Measurements from ENCODE around the gene HSD17B14. TPM values are rescaled to one million over a fixed set of nuclear protein-coding genes. Genes with fewer than 3 reads are reported as not detected.
A peak's percentile ranks its signal among the peaks of the same experiment; 100 is the strongest.
"Not testable (repeated sequence)": the region's sequence is repeated elsewhere in the genome, so short reads cannot be mapped to it uniquely, and the experiment has no call there.

Gene HSD17B14
- polyA plus RNA-seq, 4 donors, result 25.9 to 44.8 (median 33.1) TPM

DNA sequence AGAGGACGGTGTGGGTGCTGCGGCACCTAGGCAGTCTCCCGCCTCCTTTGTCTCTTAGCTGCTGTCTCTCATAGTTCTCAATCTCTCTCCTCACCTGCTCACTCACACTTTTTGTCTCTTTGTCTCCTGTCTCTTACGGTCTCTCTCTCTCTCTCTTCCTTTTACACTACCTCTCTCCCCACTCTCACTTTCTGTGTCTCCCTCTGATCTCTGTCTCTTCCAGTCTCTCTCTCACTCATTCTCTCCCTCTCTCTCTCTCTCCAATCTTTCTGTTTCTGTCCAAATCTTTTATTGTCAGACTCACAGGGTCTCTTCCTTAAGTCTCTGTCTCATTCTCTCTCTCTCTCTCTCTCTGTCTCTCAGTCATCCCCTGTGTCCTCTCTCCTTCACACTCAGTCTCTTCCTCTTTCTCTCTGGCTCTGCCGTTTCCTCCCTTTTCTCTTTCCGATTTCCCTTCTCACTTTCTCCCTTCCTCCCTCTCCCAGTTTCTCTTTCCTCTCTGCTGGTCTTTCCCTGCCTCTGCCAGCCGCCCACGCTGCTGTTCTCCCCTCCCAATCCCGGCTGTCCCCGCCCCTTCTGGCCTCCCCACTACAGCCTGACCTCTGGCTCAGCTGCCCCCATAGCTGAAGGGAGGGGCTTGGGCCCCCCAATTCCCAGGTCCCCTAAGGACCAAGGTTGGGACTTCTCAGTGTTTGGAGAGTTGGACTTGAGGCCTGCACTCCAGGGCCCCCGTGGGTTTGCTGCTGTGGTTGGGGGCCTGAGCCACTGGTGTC lies 32.0 kb upstream of the HSD17B14 start, which contains the start of gene PLEKHA4:
PLEKHA4 (minus strand) TSS at position 504 of the 773 bp plus-strand sequence. CDS start 997 bp downstream, outside the sequence.
- DNase-seq (ENCODE audit: low read depth in 4 of 4, low spot score in 3 of 4), result no peak

DNA sequence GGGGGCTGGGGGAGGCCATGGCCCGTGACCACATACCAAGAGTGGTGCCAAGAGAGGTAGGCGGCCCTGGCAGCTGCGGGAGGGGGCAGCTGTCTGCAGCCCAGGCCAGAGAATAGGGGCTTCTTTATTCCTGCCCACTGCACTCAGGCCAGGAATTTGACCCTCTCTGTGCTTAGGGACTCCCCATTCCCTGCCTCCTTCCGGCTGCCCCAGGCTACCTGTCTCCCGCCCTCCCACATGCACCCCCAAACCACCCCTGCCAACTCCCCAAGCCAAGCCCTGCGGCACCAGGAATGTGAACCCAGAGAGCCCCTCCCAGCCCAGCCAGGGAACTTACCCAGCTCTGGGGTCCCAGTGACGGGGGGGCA lies 31.4 kb upstream of the HSD17B14 start:
- DNase-seq (ENCODE audit: low read depth in 4 of 4, low spot score in 3 of 4), result no peak

DNA sequence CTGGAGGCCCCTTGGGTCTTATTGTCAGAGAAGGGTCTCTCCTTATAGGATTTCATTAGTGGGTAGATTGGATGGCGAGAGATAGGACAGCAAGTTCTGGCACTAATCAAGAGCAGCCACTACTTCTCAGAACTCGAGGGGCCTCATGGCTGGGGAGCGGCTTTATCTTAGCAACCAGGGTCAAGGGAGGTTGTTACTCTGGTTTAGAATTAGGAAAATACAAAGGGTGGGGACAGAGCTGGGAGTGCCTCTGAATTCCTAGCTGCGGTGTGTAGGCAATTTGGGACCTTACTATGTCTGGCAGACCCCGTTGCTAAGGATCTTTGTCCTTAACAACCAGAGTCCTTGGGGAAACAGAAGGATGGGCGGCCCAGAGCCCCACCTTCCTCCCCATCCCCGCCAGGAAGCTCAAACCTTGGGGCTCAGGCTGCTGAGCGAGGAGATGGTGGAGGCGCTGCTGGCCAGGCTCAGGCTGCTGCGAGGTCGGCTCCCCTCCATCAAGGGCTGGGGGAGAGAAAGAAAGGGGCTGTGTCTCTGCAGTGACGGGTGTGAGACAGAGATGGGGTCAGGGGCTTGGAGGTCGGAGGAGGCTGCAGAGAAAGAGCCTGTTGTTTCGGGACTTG lies 30.9 kb upstream of the HSD17B14 start:
- DNase-seq (ENCODE audit: low read depth in 4 of 4, low spot score in 3 of 4), result peak in 1 of 4 donors; percentile 28

DNA sequence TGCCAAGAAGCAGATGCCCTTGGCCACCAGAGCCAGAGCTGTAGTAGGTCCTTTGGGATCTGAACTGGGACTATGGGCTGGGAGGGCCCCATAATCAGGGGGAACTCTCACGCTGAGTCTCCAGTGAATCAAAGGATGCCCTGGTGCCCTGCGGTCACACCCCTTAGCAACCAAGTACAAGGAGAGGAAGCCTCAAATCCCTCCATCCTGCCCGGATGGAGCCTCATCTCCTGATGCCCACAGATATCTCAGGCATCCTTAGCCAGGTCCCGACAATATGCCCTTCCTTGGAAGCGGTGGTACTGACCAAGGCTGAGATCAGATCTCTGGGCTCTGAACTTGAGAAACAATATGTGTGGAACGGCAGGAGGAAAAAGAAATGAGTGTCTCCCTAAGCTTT lies 30.4 kb upstream of the HSD17B14 start:
- DNase-seq (ENCODE audit: low read depth in 4 of 4, low spot score in 3 of 4), result no peak

DNA sequence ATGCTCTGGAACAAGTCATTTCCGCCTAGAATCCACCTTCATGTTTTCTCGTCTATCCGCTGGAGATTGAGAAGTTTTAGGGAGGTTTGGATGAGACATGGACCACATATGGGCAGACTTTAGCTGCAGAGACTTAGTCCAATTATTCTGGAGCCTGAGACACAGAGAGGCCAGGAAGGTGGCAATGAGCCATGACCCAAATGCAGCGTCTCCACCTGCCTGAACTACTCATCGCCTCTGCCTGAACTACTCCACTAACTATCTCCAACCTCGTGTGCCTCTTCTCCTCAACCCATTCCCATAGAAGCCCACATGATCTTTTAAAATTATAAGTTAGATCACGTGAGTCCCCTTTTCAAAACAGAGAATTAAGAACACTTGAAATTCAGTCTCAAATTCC lies 26.5 kb upstream of the HSD17B14 start:
- no peak for DNase-seq (ENCODE audit: low read depth in 4 of 4, low spot score in 3 of 4)

DNA sequence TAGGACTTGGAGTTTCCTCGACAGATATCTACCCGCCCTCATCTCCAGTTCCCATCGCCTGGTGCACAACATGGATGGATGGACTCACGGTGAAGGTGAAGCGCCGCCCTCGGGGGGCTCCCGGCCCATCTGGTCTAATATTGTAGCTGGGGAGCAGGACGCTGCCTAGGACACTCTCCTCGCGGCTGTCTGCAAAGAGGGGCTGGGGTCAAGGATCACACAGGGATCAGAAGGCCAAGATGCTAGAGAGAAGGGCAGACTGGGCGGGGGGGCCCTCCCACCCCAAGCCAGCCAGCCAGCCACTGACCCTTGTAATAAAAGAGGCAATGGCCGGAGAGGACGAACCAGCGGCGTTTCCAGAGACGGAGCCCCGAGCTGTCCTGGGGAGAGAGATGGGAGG lies 25.0 kb upstream of the HSD17B14 start:
- no peak for DNase-seq (ENCODE audit: low read depth in 4 of 4, low spot score in 3 of 4)

DNA sequence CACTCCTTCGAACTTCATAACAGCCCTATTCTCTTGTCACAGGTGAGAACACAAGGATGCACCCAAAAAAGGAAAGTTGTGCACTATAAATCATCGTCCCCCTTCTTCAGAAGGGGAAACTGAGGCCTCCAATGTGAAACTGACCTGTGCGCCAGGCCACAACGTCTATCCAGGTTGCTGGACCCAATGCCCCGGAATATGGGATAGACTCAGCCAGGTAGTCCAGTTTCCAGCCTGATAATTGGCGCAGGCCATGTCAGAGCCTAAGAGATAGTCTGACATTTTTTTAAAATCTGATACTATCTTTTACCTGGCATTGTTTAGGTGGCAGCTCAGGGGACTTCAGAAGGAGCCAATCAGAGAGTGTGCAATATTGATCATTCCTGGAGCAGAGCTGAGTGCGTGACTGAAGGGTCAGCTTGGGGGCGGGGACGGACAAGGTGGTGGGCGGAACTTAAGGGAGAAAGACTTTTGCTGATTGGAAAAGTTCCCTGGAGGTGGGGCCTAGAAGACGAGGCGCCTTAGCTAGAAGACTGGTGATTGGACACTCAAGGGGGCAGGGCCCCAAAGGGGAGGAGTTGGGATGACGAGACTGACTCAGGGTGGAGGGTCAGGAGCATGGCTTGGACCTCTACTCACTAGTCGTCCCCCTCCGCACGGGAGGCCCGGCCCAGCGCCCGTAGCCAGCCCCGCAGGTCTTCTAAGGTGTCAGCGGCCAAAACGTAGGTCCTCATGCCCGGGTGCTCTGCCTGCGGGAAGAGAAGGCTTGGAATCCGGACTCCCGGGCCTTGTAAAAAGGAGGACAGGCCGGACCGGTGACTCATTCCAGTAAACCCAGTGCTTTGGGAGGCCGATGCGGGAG lies 23.7 kb upstream of the HSD17B14 start:
- no peak for DNase-seq (ENCODE audit: low read depth in 4 of 4, low spot score in 3 of 4)

DNA sequence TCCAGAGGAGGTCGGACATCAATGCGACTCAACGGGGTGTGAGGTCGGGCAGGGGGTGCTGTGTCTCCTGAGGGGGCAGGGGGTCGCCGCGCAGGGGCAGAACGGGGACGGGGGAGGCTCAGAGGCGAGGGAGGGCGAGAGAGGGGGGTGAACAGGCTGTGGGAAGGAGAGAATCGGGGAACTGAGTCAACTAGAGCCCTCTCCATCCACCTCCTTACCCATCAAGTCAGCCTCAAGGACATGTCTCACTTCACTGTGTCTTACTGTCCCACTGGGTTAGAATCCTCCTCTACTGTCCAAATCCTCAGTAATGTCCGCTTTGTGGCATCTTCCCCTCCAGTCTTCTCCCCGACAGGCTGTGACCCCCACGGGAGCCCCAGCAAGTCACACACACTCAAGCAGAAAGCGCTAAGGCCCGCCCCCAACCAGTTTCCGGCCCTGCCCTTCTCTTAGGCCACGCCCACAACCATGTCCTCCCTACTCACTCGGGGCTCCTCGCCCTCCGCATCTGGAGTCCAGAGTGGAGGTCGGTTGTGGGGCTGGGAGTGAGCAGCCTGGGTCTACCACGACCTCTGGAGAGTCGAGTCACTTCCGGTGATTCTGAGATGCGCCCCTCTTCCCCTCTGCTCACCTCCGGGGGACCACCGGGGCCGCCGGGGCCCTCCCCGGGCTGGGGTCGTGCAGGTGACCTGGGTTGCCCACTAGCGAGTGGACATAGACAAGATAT lies 22.9 kb upstream of the HSD17B14 start:
- DNase-seq (ENCODE audit: low read depth in 4 of 4, low spot score in 3 of 4), result no peak

DNA sequence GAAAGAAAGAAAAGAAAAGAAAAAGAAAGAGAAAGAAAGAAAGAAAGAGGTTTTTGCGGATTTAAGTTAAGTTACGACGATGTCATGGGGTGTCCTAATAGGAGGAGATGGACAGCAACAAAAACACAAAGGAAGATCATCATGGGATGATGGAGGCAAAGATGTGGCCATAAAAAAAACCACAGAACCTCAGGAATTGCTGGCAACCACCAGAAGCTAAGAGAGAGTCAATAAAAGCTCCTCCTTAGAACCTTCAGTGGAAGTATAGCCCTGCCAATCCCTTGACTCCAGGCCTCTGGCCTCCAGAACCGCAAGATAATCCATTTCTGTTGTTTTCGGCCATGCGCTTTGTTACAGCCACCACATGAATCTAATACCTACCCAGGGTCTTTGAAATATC lies 20.6 kb upstream of the HSD17B14 start:
- no peak for DNase-seq (ENCODE audit: low read depth in 4 of 4, low spot score in 3 of 4)

DNA sequence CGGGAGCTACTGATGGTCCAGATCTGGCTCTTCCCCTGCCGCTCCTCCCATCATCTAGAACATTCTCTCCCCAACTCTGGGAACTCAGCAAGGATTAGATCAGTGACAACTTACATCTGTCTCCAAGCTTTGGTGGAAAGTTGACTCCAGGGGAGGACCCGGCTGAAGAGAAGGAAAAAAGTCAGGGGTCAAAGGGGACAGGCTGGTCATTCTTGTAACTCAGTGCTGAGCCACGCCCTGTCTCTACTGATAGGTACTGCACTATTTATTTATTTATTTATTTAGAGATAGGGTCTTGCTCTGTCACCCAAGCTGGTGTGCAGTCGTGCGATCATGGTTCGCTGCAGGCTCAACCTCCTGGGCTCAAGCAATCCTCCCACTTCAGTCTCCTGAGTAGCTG lies 17.8 kb upstream of the HSD17B14 start:
- no peak for DNase-seq (ENCODE audit: low read depth in 4 of 4, low spot score in 3 of 4)

DNA sequence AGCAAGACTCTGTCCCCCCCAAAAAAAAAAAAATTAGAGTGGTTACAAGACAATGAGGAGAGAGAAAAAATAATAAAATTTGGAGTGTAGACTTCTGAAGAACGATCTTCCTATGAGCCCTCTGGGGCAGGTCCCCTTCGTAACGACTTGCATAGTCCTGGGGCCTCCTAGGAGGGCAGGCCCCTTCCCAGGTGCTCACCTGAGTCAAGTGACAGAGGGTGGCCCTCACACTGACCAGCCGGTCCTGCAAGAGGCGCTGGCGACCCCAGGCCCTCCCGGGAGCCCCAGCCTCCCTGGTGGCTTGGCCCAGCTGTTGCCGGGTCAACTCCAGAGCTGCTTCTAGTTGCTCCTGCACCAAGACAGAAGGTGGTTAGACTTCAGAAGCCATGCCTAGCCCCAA lies 17.2 kb upstream of the HSD17B14 start:
- DNase-seq (ENCODE audit: low read depth in 4 of 4, low spot score in 3 of 4), result no peak

DNA sequence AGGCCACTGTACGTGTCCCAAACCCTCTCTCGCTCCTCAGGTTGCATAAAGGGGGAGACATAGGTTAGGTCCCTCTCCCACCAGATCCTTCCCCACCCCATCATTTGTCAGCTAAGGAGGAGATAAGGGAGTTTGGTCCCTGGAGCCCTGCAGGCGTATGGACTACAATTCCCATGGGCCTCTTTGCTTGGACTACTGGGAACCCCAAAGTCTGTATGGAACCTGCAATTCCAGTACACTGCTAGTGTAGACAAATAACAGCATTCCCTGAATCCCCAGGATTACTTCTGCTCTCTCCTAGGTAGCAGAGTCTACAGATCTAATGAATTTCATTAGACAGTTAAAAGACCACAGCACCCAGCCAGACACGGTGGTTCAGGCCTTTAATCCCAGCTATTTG lies 16.0 kb upstream of the HSD17B14 start:
- no peak for DNase-seq (ENCODE audit: low read depth in 4 of 4, low spot score in 3 of 4)

DNA sequence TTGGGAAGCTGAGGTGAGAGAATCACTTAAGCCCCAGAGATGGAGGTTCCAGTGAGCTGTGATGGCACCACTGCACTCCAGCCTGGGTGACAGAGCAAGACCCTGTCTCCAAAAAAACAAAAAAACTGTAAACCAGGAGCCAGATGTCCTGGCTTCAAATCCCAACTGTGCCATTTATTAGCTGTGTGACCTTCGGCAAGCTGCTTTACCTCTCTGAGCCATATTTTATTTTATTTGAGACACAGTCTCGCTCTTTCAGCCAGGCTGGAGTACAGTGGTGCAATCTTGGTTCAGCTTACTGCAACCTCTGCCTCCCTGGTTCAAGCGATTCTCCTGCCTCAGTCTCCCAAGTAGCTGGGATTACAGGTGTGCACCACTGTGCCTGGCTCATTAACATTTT lies 10.4 kb upstream of the HSD17B14 start:
- DNase-seq (ENCODE audit: low read depth in 4 of 4, low spot score in 3 of 4), result not testable (repeated sequence)

DNA sequence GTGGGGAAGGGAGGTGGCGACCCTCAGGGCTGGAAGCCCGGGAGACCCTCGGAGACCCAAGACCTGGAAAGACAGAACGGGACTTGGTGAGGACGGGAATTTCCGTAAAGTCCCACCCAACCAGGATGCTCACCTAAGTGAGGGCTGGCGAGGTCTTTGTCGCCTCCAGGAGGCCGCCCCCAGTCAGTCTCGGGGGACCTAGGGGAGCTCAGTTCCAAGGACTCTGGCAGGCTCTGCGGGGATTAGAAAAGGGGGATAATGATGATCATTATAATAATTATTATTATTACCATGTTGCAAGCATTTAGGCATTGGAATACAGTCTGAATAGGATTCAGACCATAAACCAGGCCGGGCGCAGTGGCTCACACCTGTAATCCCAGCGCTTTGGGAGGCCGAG lies 9.1 kb upstream of the HSD17B14 start:
- DNase-seq (ENCODE audit: low read depth in 4 of 4, low spot score in 3 of 4), result no peak

DNA sequence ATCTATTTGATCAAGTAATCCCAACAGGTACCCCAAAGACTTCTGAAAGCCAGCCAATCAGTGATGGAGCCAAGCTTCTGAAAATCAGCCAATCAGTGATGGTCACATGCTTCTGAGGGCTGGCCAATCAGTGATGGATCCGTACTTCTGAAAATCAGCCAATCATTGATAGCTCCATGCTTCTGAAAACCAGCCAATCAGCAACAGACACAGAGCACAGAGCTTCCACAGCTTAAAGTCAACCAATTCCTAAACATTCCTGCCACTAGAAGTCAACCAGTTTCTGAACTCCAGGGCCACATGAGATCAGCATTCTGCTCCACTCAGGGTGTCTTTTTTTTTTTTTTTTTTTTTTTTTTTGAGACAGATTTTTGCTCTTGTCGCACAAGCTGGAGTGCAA lies 8.2 kb upstream of the HSD17B14 start:
- DNase-seq (ENCODE audit: low read depth in 4 of 4, low spot score in 3 of 4), result no peak

DNA sequence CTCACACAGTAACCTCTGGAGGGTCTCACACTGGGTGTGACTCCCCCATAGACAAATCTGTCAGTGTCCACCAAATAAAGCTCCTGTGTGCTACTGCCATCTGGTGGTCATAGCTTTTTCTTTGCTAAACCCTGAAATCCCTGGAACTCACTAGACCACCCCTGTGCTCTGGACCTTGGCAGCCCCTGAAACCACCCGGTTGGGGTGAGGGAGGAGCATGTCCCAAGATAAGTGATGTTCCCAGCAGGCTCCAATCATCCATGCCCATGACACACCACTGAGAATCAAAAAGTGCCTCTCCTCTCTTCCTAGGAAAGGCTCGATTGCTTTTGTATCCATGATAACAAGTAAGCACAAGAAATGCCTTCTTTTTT lies 6.5 kb upstream of the HSD17B14 start:
- peak in 3 of 4 donors; percentile 61 to 65 (median 63) for DNase-seq (ENCODE audit: low read depth in 4 of 4, low spot score in 3 of 4)

DNA sequence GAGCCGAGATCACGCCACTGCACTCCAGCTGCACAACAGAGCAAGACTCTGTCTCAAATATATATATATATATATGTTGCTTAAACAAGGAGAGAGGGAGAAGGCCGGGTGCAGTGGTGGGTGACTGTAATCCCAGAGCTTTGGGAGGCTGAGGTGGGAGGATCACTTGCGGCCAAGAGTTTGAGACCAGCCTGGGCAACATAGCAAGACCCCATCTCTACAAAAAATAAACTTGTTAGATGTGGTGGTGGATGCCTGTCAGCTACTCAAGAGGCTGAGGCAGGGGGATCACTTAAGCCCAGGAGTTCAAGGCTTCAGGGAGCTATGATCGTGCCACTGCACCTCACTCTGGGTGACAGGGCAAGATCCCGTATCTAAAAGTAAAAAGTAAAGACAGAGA lies 5.3 kb upstream of the HSD17B14 start:
- DNase-seq (ENCODE audit: low read depth in 4 of 4, low spot score in 3 of 4), result no peak

DNA sequence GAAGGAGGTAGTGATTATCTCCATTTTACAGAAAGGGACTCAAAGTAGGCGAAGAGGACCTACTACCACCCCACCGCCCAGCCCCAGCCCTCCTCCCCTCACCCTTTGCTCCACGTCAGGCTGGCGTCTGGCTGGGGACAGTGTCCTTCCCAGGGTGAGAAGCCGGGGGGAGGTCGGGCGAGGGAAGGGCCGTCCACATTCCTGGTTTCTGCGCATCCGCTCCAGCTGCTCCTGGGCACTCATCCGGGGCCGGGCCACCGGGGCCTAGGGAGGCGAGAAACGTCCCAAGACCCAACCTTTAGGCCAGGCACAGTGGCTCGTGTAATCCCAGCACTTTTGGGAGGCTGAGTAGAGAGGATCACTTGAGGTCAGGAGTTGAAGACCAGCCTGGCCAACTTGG lies 4.8 kb upstream of the HSD17B14 start:
- DNase-seq (ENCODE audit: low read depth in 4 of 4, low spot score in 3 of 4), result no peak

DNA sequence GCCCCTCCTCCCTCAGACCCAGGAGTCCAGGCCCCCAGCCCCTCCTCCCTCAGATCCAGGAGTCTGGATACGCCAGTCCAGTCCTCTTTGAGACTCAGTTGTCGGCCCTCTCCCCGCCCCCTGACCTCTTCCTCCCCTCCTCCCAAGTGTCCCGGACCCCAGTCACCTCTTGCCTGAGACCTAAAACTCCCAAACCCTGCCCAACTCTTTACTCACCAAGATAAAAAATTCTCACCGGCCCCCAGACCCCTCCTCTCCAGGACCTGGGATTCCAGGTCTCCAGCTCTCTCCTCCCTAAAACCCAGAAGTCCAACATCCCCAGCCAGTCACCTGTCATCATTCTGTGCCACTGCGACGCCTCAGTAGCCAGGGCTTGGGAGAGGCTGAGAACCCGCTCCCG lies 1.4 kb upstream of the HSD17B14 start:
- DNase-seq (ENCODE audit: low read depth in 4 of 4, low spot score in 3 of 4), result no peak

DNA sequence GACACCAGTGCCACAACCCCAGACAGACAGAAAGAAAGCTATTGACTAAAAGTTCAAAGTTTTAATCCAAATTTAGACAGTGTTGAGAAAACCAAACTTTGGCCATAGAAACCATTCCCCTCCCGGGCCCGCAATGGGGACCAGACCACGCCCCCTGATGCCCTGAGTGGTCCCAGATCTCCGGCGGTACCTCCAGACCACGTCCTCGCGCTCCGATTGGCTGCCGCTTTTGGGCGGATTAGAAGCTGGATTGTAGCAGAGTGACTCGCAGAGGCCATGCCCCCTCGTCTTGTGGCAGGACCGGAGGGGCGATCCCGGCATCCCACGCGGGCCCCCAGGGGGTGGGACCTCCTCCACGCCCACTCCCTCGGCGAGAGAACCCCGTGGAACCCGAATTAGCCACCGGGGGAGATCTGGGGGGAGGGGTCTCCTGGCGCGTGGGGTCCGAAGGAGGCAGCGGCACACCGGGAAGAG lies 797 bp upstream of the HSD17B14 start:
- DNase-seq (ENCODE audit: low read depth in 4 of 4, low spot score in 3 of 4), result peak in 3 of 4 donors; percentile 49 to 75 (median 71)

DNA sequence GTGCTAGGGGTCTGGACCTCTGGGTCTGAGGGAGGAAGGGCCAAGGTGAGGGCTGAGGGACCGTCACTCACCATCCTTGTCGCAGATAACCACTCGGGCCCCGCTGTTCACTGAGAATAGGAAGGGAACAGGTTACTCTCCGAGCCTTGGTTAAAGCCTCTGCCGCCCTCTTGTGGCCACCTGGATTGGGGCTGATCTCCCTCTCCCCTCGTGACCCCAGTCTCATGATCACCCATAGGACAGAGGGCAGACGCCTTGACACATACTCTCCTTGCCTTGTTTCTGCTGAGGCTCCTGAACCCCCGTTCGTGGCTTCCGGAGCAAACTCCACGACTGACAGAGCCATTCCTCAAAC lies 580 bp downstream of the HSD17B14 start:
- peak; percentile 77 to 83 (median 82) for DNase-seq (ENCODE audit: low read depth in 4 of 4, low spot score in 3 of 4)
